Hematopoietic multipotent progenitor cell (in vitro differentiated cells): Measurements from ENCODE around the gene CATSPERD. TPM values are rescaled to one million over a fixed set of nuclear protein-coding genes. Genes with fewer than 3 reads are reported as not detected.

Experiments used
- DNase-seq, 3 donors: peaks; one replicate each; pipeline ENCODE4 v3.0.0-alpha.2; 2011 to 2015; ENCODE audit warnings: low read depth in 2 of 3, low spot score in 2 of 3
- total RNA-seq: library from RNA; depleted of rRNA; stranded (reverse); fragments of >200 nt; gene quantifications from one replicate; pipeline ENCODE4 v1.2.3, GENCODE V29; 2012

Gene CATSPERD
- total RNA-seq, 1 donor: not detected

GRCh38 chr19:5823579-5824281 lies 103.3 kb downstream of the CATSPERD start:
- DNase-seq: no peak

- DNase-seq: no peak
Observed at GRCh38 chr19:5824751-5825150, 104.3 kb downstream of the CATSPERD start.

DNA sequence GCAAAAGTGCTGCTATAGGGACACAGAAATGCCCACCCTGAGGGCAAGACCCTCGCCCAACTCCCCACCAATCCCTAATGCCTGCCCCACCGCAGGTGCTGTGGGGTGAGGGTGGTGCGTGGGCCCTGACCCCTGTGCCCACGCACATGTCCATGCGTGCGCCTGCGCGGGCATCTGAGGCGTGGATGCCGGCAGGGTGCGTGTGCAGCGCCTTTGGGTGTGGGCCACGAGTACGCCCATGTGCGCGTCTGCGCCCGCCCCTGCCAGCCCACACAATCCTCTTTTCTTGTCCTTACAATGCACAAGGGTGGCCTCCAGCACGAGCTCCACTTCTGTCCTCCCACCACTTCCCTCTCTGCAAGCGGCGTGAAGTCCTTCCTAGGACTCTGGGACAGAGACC lies 104.7 kb downstream of the CATSPERD start:
- DNase-seq: no peak

DNA sequence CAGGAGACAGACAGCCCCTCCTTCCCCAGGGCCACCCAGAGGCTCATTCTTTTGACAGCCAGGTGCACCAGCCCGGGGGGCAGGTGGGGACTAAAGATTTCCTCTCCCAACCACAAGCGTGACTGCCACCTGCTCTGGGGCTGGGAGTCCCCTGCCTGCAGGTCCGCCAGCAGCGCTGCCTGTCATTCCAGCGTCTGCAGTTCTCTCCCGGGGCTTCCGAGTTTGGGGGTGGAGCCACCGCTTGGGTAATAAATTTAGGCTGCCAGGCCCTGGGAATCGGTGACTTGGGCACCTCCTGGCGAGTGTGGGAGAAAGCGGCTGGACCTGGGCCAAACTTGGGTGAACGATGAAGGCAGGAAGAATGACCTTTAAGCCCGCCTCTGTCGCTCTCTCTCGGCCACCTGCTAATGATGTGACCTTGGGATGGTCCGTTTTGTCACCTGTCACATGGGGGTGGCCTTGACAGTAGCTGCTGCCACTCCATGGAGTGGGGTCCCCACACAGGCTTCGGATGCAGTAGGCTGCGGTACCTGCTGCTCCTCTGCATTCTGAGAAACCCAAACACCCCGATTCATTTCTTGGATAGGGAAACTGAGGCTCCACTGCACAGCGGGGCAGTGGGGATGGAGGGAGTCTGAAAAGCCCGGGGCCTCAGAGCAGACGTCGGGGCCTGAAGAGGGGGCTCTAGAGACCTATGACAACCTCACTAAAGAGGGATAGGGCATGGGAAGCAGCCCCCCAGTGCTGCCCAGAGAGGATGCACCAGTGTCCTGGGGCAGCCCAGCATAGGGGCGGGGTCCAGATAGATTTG lies 106.3 kb downstream of the CATSPERD start:
- DNase-seq: peak in 2 of 3 donors; percentile 88 to 90

DNA sequence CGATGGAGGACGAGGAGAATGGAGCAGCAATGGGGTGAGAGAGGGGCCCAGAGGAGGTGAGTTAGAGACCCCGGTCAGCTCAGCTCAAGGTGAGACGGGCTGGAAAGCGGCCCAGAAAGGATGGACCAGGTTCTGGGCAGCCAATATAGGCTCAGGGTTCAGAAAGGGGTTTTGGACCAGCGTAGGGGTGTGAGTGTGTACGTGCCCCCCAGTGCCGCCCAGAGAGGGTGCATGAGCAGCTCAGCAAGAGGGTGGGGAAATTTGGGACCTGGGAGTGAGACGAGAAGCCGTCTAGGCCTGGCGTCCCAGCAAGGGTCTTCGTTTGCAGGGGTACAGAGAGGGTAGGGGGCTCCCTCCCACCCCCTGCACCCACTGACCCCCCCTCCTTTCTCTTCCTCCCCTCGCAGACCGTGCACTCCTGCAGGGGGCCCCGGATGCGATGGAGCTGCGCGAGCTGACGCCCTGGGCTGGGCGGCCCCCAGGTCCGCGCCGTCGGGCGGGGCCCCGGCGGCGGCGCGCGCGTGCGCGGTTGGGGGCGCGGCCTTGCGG lies 107.0 kb downstream of the CATSPERD start:
- DNase-seq: no peak

DNA sequence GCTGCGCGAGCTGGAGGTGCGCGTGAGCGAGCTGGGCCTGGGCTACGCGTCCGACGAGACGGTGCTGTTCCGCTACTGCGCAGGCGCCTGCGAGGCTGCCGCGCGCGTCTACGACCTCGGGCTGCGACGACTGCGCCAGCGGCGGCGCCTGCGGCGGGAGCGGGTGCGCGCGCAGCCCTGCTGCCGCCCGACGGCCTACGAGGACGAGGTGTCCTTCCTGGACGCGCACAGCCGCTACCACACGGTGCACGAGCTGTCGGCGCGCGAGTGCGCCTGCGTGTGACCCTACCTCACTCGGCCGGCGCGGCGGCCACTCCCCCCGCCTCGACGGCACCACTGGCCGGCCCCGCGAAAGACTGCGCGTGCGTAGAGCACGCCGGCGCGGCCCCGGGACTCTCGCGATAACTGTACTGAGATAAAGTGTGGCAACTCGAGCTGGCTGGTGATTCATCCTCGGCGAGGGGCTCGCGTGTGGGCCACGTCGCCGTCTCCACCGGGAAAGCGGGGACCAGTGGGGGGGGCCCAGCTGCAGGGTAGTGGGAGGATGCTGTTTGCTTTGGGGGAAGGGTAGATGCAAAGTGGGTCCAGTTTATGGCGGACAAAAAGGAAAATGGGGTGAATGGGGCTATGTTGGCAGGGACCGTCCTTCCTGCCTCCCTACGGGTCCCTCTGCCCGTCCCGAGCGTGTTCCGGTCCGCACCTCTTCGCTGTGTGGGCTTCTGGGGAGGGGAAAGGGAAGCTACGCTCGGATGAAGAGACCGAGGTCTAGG lies 107.6 kb downstream of the CATSPERD start:
- peak; percentile 89 to 95 (median 95) for DNase-seq

Other genes starting within 250 kb of the CATSPERD start
- gene TINCR, start 152.7 kb upstream of the CATSPERD start, total RNA-seq: 0.27 TPM
- 52.0 TPM for gene SAFB2, start 97.9 kb upstream of the CATSPERD start, total RNA-seq
- 101 TPM for gene SAFB, start 97.6 kb upstream of the CATSPERD start, total RNA-seq
- gene MICOS13, start 40.1 kb upstream of the CATSPERD start, total RNA-seq: 27.5 TPM
- gene HSD11B1L, start 39.6 kb upstream of the CATSPERD start, total RNA-seq: 8.1 TPM
- gene RPL36, start 30.3 kb upstream of the CATSPERD start, total RNA-seq: 801 TPM
- 78.6 TPM for gene LONP1, start 491 bp upstream of the CATSPERD start, total RNA-seq
- 2.2 TPM for gene PRR22, start 64.1 kb downstream of the CATSPERD start, total RNA-seq
- 98.0 TPM for gene DUS3L, start 70.5 kb downstream of the CATSPERD start, total RNA-seq
- 0.54 TPM for gene NRTN, start 84.4 kb downstream of the CATSPERD start, total RNA-seq
- 2.4 TPM for gene FUT6, start 119.1 kb downstream of the CATSPERD start, total RNA-seq
- gene FUT3, start 130.8 kb downstream of the CATSPERD start, total RNA-seq: under 0.01 TPM
- gene FUT5, start 149.9 kb downstream of the CATSPERD start, total RNA-seq: 0.54 TPM
- 283 TPM for gene NDUFA11, start 183.2 kb downstream of the CATSPERD start, total RNA-seq
- 25.3 TPM for gene VMAC, start 184.2 kb downstream of the CATSPERD start, total RNA-seq
- gene CAPS, start 193.6 kb downstream of the CATSPERD start, total RNA-seq: 11.3 TPM